GM21515 (cell line): Measurements from ENCODE around the gene YBEY.
"Not testable (repeated sequence)": the region's sequence is repeated elsewhere in the genome, so short reads cannot be mapped to it uniquely, and the experiment has no call there.

Experiments used
- ATAC-seq: cut with Tn5 transposase; IDR thresholded peaks from one replicate; pipeline ENCODE4 v1.9.1; 2021; ENCODE audit not compliant: unreplicated experiment

YBEY gene, protein sequence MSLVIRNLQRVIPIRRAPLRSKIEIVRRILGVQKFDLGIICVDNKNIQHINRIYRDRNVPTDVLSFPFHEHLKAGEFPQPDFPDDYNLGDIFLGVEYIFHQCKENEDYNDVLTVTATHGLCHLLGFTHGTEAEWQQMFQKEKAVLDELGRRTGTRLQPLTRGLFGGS

DNA sequence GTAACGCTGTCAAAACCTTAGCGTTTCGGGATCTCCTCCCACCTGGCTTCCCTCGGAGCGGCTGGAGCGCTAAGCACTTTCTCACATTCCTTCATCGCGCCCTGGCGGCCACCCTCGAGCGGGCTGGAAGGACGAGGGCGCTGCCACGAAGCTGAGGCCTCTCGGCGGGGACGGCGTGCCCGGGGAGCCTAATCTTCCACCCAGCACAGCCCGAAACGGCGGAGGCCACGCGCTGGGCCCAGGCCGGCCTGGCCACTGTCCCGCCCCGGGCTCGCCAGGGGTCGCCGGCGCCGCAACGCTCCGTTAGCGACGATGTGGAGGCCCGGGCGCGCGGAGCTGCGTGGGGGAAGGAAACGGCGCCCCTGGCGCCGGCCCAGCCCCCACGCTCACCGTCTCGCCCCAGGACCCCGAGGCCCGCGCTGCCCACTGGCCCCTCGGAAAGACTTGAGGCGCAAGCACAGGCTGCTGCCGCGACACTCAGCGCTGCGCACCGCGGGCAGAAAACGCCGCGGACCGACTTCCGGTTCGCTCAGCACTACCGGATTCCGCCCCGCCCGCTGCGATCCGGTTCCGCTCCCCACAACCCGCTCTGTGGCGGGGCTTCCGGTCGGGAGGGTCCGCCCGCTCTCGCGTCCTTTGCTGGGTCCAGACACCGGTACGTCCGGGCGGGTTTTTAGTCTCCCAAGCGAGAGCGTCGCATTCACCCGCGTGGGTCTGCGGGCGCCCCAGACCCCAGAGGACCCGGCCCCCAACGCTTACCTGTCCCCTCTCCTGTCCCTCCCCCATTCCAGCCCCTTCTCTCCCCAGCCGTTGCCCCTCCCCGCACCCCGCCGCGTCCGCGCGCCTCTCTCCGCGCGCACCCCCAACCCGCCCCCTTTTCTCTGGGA lies at the start of gene YBEY:
YBEY (plus strand) TSS at position 582 of the 887 bp plus-strand sequence. CDS start 572 bp downstream, outside the sequence.
- ATAC-seq = peak; percentile 78

DNA sequence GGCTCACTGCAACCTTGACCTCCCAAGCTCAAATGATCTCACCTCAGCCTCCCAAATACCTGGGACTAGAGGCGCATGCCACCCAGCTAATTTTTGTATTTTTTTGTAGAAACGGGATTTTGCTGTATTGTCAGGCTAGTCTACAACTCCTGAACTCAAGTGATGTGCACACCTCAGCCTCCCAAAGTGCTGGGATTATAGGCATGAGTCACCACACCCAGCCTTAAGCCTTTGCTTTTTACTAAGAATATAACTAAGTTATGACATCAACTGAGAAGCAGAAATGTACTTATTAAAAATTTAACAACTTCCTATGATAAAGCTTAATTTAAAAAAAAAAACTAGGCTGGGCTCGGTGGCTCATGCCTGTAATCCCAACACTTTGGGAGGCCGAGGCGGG lies 48.7 kb upstream of the YBEY start:
- ATAC-seq = no peak

DNA sequence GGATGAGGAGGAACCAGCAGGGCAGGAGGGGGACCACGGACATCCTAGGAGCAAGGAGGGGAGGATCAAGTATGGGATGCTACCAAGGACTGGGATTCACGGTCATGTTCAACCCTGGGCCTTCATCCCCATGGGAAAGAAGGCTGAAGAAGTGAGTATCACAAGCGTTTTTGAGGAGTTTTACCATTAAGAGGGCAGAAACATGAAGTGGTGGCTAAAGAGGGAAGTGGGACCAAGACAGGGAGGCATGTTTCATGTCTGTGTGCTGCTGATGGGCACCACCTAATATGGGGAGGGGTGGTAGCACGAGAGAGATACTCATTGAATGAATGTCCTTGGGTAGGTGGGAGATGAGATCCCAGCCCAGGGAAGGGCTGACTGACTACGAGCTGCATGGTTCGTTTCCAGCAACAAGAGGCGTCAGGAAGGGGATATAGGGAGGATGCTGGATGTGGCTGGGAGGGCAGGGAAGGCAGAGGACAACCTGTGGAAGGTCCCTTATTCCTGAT lies 46.3 kb upstream of the YBEY start:
- ATAC-seq = no peak

DNA sequence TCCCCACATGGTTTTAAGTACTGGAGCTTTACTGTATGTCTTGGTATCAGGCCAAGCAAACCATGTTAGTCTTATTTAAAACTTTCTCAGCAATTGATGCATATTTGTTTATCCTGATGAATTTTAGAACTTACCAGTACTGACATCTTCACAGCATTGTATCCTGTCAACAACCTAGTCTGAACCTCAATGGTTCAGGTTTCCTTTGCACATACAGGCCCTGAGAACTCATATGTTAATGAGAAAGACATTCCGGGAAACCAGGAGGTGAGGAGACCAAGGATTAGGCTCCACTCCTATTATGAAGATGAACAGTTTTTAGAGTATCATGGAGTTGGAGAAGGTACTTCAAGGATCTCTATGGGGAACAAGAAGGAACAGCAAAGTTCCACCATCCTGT lies 44.6 kb upstream of the YBEY start:
- not testable (repeated sequence) for ATAC-seq

DNA sequence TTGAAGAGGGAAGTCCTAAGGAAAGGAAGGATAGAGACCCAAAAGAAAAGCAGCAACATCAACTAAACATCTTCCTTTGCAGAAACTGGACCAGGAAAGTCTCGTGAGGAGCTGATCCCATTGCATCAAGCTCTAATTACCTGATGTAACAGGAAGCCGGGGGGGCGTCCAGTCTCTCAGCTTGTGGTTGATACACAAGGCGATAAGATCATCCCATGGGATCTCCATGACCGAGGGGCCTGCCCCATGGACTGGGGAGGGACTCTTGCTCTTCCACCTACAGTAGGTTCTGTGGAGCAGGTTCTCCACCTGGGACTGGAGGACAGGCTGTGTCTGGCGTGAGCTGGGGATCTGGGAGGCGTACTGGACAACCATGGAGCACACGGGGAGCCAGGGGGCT lies 42.8 kb upstream of the YBEY start:
- ATAC-seq = no peak

DNA sequence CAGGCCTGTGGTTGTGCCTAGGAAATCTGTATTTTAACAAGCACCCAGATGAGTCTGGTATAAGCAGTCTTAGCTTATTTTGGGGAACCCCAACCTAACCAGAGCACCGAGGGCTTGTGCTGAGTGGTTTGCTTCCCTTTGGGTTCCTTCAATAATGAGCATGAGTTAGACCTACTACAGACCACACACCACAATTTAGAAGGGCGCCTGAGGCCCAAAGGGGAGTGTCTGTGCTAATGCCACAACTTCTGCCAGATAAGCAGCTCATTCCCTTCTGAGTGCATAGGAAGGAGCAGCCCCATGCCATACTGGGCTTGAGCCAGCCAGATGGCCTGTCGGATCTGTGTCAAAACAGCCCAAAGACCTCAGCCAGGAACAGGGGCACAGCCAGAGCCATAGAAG lies 42.2 kb upstream of the YBEY start:
- ATAC-seq = no peak

DNA sequence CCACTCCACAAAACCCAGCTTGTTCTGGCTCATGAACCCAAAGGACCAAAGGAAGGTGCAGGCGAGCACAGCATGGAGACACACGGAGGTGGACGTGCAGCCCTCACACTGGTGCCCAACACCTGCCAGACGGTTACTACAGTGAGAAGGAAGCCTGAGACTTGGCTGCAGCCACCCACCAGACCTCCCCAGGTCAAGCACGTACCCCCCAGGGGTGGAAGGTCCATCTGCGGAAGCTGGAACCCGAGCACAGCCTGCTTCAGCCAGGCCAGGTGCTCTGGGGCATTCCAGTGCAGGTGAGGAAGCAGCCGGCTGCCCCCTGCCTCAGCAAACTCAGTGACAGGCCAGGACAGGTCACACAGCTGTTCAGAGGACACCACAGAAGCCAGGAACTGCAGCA lies 41.5 kb upstream of the YBEY start:
- no peak for ATAC-seq

DNA sequence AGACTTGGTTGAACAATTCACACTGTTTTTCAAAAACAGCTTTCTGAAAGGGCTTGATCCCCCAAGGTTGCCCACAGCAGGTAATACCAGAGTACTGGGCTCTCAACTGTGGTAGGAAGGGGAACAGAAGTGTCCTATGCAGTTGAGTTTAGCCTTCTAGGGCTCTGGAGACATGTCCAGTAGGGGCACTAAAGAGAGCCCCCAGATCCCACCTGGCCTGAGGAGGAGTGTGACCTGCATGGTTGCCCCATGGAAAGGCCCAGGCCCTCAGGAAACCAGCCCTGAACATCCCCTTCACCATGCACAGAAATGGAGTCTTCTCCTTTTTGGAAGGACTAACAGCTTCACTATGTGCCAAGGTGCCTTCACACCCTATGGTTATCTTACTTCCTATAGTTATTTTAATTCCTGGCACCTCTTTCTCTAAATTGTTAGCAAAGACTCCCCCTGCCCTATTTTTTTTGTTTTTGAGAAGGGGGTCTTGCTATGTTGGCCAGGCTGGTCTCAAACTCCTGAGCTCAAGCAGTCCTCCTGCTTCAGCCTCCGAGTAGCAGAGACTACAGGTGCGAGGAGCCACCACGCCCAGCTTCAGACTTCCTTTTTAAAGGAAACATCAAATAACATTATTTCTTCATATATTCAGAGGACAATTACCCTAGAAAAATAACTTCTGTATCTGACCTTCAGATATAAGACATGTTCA lies 40.8 kb upstream of the YBEY start:
- ATAC-seq = no peak

DNA sequence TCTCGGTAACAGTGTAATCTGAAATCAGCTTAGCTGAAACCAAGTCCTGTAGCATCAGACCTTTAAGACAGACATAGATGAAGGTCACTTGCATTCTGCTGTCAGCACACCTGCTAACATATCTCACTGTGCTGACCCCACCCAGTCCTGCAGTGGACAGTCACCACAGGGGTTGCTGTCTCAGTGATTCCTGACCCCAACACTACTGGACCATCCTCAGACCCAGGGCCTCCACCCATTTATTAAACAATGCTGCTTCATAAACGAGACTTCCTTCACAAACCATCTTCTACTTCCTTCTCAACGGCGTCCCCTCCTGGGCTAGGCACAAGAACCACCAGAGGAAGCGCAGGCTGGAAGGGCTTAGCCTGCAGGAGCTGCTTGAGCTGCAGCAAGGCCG lies 39.8 kb upstream of the YBEY start:
- no peak for ATAC-seq

DNA sequence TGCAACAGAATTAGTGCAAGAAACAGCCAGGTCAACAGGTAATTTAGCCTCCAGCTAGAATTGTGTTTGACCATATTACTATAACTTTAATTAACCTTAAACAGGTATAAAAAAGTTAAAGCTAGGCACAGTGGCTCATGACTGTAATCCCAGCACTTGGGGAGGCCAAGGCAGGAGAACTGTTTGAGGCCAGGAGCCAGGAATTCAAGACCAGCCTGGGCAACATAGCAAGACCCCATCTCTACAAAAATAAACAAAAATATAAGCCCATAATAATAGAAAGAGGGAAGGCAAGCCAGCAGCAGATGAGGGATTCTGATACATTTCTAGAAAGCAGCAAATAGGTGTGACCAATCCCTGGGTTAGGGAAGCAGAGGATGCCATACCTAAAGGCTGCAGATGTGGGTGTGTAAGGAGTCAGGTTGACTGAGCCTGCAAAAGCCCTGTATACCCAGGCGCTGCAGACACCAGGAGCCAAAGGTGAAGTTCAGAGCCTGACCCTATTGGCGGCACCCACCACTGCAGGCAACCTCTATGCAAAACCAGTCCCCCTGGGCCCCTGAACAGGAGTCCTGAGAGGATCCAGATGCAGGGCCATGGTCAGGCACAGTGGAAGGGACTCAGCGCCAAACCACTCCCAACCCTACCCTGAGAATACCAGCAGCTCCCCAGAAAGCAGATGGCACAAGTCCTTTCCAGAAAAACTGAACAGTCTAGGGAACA lies 38.3 kb upstream of the YBEY start:
- ATAC-seq = no peak

DNA sequence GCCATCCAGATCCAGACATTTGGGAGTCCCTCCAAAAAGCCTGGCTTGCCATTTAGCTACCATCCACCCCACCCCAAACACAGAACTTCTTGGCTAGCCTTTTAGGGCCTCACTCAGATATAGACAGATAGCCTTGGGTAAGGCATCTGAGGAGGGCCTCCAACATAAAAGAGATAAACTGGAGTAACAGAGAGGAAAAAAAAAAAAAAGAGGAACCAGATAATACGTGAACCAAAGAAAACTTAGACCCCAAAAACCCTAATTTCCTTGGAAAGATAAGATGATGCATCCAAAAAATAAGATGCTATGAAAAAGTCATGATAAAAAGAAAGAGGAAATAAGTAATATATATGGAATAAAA lies 37.7 kb upstream of the YBEY start:
- no peak for ATAC-seq

DNA sequence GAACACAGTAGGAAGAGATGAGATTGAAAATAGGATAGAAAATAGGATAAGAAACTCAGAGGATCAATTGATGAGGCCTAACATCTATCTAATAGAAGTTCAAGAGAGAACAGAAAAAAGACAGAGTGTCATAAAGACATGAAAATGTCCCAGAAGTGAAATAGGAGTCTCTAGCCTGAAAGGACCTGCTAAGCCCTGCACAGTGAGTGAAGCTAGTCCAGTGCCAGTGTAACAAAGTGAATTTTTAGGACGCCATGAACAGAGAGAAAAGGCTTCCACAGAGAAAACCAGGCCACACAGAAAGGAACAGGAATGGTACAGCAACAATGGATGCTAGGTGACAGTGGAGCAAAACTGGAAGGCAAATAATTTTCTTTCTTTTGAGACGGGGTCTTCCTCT lies 37.3 kb upstream of the YBEY start:
- ATAC-seq = no peak

DNA sequence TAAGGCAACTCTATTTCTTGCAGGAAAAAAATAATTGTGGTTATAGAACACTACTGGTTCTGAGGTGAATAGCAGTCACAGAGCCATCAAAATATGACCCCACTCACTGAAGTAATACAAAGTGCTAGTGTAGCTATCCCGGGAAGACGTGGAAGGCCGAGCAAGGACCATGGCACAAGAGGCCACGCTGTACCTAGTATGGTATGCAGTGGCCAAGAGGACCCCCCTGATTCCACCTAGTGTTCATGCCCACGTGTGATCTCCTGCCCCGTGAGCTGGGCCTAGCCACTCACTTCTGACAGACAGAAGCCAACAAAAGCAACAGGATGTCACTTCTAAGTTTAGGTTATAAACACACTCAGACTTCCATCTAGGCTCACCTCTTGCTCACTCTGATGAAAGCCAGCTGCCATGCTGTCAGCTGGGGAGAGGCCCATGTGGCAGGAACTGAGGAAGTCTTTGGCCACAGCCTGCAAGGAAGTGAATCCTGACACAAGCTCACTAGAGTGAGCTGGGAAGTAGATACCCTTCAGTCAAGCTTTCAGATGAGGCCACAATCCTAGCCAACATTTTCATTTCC lies 35.9 kb upstream of the YBEY start:
- no peak for ATAC-seq

DNA sequence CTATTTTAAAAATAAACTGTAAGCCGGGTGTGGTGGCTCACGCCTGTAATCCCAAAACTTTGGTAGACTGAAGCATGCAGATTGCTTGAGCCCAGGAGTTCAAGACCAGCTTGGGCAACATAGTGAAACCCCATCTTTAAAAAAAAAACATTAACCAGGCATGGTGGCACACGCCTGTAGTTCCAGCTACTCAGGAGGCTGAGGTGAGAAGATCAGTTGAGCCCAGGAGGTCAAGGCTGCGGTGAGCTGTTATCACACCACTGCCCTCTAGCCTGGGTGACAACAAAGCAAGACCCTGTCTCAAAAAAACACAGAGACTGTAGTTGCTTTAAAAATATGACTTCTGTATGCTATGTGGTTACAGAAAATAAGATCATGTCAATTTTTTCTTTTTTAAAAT lies 33.3 kb upstream of the YBEY start:
- ATAC-seq = no peak

DNA sequence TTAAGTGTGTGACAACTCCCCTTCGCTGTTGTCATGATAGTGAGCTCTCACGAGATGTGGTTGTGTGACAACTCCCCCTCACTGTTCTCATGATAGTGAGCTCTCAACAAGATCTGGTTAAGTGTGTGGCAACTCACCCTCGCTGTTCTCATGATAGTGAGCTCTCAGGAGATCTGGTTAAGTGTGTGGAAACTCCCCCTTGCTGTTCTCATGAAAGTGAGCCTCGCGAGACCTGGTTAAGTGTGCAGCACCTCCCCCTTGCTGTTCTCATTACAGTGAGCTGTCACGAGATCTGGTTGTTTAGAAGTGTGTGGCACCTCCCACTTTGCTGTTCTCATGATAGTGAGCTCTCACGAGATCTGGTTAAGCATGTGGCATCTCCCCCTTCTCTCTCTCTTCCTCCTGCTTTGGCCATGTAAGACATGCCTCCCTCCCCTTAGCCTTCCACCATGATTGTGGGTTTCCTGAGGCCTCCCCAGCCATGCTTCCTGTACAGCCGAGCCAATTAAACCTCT lies 32.5 kb upstream of the YBEY start:
- no peak for ATAC-seq

DNA sequence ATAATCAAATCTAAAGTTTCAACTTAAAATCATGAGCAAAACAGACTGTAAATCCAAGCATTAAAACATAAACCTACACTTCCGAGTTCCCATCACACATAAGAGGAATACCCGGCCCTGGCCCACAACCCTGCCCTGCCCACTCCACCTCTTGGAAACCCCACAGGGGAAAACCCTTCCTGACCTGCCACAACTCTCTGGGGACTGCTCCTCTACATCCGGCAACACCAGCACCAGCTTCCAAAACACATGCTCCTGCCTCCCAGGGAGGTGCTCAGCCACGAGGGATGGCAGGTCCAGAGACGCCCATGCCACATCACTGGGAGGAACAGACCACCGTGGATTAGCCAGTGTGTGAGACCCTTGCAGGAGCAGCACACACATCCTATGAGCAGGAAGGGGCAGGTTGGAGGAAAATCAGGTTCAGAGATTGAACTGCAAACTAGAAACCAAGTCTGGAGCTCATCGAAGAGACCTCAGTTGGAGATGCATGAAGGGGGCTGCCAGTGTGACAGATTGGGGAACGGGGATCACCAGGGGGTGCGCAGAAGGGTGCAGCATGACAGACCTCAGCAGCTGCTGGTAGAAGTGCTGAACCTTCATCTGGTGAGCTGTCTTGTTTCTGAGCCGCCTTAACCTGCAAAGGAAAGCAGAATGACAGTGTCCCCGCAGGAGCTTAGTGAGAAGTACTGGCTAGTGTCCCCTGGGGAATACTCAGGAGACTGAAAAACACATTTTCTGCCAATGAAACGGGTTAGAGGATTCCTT lies 31.8 kb upstream of the YBEY start:
- ATAC-seq = no peak

DNA sequence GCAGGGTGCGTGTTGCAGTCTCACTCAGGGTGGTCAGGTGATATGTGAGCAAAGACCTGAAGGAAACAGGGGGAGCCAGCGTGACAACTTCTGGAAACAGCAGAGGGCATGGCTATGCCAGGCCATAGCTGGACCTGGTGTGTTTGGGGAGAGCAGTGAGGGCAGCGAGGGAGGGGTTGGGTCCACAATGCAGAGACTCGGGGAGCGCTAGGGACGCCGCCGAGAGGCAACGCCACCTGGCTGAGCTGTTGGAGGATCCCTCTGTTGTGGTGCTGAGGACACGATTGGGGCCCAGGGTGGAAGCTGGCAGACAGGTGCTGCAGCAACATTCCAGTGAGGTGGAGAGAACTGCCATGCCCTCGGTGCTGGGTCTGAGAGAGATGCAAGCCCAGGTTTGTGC lies 31.0 kb upstream of the YBEY start:
- ATAC-seq = no peak

DNA sequence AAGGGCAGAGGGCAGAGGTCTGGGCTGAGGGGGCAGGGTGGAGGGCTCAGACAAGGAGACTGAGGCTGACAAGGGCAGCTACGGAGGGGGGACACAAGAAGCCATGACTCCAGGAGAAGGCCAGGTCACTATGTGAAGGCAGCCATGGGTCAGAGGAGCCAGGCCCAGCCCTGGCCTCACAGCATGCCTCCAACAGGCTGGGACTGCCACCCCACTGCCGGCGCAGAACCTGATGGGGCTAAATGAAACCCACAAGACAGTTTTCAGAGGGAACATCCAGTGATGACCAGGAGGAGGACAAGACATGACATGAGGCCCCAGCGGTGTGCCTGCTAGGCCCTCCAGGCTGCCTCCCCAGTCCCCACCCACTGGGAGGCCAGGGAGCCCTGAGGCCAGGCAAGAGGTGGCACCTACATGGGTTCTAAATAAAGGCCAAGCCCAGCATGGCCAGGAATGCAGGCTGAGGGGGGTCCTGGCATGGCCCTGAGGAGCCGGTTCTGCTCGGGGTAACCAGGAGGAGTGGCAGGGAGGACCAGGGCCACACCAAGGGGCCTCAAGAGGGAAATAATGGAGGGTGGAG lies 30.3 kb upstream of the YBEY start:
- ATAC-seq = no peak

DNA sequence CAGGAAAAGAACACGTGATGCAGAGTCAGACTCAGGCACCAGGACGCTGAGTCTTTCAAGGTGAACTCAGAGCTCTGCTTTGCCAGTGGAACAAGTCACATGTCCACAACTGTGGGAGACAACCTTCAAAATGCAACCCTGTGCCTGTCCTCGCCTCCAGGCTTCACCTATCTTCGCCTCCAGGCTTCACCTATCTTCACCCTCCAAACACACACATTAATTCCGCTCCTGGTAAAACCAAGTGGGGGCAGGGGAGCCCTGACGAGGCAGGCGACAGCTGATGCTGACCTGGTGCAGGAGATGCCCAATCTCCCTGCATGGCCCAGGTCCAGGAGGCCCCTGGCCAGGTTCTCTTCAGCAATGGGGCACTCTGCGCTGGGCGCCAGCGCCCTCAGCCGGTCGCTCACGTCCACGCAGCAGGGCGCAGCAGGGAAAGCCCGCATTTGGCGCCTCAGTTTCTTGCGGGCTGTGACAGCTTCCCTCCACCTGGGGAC lies 29.6 kb upstream of the YBEY start:
- ATAC-seq = no peak
